AG20443 (cell line): ENCODE measurements around the gene NRXN3.

Source experiments
- DNase-seq: peaks from one replicate; pipeline ENCODE4 v3.0.0; 2012; ENCODE audit warnings: low spot score, mixed read lengths

NRXN3 gene

GRCh38 chr14:78586681-78587080, 416.5 kb downstream of the NRXN3 start:
- no peak for DNase-seq

- DNase-seq, result no peak
Observed at GRCh38 chr14:78588906-78589305, 418.7 kb downstream of the NRXN3 start.

- no peak for DNase-seq
Observed at GRCh38 chr14:78592616-78593219, 422.5 kb downstream of the NRXN3 start.

- DNase-seq, result peak; percentile 79
Observed at GRCh38 chr14:78593949-78594348, 423.8 kb downstream of the NRXN3 start.

GRCh38 chr14:78595797-78596196, 425.6 kb downstream of the NRXN3 start:
- no peak for DNase-seq

GRCh38 chr14:78598046-78598920, 428.1 kb downstream of the NRXN3 start:
- peak; percentile 87 for DNase-seq

- DNase-seq, result no peak
Observed at GRCh38 chr14:78605025-78605762, 435.0 kb downstream of the NRXN3 start.

GRCh38 chr14:78605897-78606500, 435.8 kb downstream of the NRXN3 start:
- DNase-seq, result peak; percentile 71

GRCh38 chr14:78608998-78609787, 439.0 kb downstream of the NRXN3 start:
- DNase-seq, result no peak

- DNase-seq, result no peak
Observed at GRCh38 chr14:78610994-78611393, 440.8 kb downstream of the NRXN3 start.

- no peak for DNase-seq
Observed at GRCh38 chr14:78611796-78612571, 441.8 kb downstream of the NRXN3 start.

GRCh38 chr14:78612666-78613065, 442.5 kb downstream of the NRXN3 start:
- DNase-seq, result peak; percentile 38

GRCh38 chr14:78614593-78614992, 444.4 kb downstream of the NRXN3 start:
- no peak for DNase-seq

- DNase-seq, result no peak
Observed at GRCh38 chr14:78617735-78618134, 447.6 kb downstream of the NRXN3 start.

GRCh38 chr14:78618368-78618767, 448.2 kb downstream of the NRXN3 start:
- DNase-seq, result no peak

GRCh38 chr14:78627114-78627513, 456.9 kb downstream of the NRXN3 start:
- DNase-seq, result no peak

- no peak for DNase-seq
Observed at GRCh38 chr14:78631551-78631950, 461.4 kb downstream of the NRXN3 start.

GRCh38 chr14:78633752-78634151, 463.6 kb downstream of the NRXN3 start:
- DNase-seq, result no peak

GRCh38 chr14:78637489-78637888, 467.3 kb downstream of the NRXN3 start:
- no peak for DNase-seq

- DNase-seq, result no peak
Observed at GRCh38 chr14:78637908-78638475, 467.8 kb downstream of the NRXN3 start.
